ENCODE measurements around the gene C10orf90.

DNA sequence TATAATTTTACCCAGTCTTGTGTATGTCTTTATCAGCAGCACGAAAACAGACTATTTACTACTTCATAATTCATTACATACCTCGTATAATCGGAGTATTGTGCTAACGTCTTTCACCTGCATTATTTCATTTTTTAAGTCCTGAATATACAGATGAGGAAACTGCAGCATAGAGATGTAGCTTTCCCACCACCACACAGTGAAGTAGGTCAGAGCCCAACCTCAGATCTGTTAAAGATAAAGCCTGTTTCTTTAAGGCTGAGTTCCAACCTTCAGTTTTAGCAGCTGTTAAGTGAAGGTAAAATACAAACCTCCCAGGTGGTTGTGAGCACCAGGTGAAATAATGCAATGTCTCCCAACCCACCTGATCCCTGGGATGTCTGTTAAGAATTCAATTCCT lies 280.2 kb downstream of the C10orf90 start:
- no peak for TF ChIP-seq POLR2A (IDR thresholded peaks at IDR 0.05; ENCODE audit: low read depth)
- TF ChIP-seq, protein P1, sequence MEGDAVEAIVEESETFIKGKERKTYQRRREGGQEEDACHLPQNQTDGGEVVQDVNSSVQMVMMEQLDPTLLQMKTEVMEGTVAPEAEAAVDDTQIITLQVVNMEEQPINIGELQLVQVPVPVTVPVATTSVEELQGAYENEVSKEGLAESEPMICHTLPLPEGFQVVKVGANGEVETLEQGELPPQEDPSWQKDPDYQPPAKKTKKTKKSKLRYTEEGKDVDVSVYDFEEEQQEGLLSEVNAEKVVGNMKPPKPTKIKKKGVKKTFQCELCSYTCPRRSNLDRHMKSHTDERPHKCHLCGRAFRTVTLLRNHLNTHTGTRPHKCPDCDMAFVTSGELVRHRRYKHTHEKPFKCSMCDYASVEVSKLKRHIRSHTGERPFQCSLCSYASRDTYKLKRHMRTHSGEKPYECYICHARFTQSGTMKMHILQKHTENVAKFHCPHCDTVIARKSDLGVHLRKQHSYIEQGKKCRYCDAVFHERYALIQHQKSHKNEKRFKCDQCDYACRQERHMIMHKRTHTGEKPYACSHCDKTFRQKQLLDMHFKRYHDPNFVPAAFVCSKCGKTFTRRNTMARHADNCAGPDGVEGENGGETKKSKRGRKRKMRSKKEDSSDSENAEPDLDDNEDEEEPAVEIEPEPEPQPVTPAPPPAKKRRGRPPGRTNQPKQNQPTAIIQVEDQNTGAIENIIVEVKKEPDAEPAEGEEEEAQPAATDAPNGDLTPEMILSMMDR (IDR thresholded peaks at IDR 0.05), result no peak
- TF ChIP-seq POLR2AphosphoS5 (IDR thresholded peaks at IDR 0.05), result no peak
